Gastroesophageal sphincter (tissue), 3 donors: ENCODE measurements around the gene MBOAT2.

Source experiments
- POLR2A ChIP-seq, 2 donors: fragments of 450-650 bp; IDR thresholded peaks; one replicate each; pipeline ENCODE4 v1.6.1; 2017; ENCODE audit warnings: antibody characterized with exemption in 2 of 2, mild to moderate bottlenecking in 2 of 2, moderate library complexity in 1 of 2
- TF ChIP-seq, protein P1 (sequence below), 4 experiments: fragments of 200-600 bp in 2 of 4; fragments of 450-650 bp in 2 of 4; sonication (generic) in 1 of 4; IDR thresholded peaks; one replicate each; pipeline ENCODE4 v1.5.1; 2017 to 2019; ENCODE audit warnings: antibody characterized with exemption in 4 of 4, mild to moderate bottlenecking in 2 of 4, moderate library complexity in 2 of 4

GRCh38 chr2:8893474-8893873 lies 110.0 kb downstream of the MBOAT2 start:
- TF ChIP-seq, protein P1, sequence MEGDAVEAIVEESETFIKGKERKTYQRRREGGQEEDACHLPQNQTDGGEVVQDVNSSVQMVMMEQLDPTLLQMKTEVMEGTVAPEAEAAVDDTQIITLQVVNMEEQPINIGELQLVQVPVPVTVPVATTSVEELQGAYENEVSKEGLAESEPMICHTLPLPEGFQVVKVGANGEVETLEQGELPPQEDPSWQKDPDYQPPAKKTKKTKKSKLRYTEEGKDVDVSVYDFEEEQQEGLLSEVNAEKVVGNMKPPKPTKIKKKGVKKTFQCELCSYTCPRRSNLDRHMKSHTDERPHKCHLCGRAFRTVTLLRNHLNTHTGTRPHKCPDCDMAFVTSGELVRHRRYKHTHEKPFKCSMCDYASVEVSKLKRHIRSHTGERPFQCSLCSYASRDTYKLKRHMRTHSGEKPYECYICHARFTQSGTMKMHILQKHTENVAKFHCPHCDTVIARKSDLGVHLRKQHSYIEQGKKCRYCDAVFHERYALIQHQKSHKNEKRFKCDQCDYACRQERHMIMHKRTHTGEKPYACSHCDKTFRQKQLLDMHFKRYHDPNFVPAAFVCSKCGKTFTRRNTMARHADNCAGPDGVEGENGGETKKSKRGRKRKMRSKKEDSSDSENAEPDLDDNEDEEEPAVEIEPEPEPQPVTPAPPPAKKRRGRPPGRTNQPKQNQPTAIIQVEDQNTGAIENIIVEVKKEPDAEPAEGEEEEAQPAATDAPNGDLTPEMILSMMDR (IDR thresholded peaks at IDR 0.05) = no peak
- no peak for TF ChIP-seq POLR2A (IDR thresholded peaks at IDR 0.05)
